ENCODE data around the gene VPREB3. TPM values are rescaled to one million over a fixed set of nuclear protein-coding genes. Genes with fewer than 3 reads are reported as not detected.
"Not testable (repeated sequence)": the region's sequence is repeated elsewhere in the genome, so short reads cannot be mapped to it uniquely, and the experiment has no call there.

Gene VPREB3
- total and polyA plus RNA-seq, 2 donors from 2014 or later, result 1.0 to 1.3 TPM

GRCh38 chr22:23737696-23738095 lies 16.5 kb downstream of the VPREB3 start:
- intact Hi-C loops (cut with DNase I), result no loop called here
- no peak for FAIRE-seq
- no peak for TF ChIP-seq CTCF (IDR thresholded peaks at IDR 0.05; ENCODE audit: borderline replicate concordance, extremely low read depth, insufficient read depth)

GRCh38 chr22:23728108-23728507 lies 26.1 kb downstream of the VPREB3 start:
- H3K4me3 ChIP-seq (ENCODE audit: low read length in 3 of 3); H3K9ac ChIP-seq (ENCODE audit: low read length in 3 of 3); H3K36me3 ChIP-seq (ENCODE audit: control insufficient read depth in 2 of 3, insufficient read depth in 3 of 3, low read length in 3 of 3); H3K27me3 ChIP-seq (ENCODE audit: control insufficient read depth, insufficient read depth, low read length); intact Hi-C loops (cut with DNase I); FAIRE-seq; H3K4me1 ChIP-seq (ENCODE audit: control insufficient read depth in 2 of 3, insufficient read depth in 2 of 3, low read depth in 1 of 3, low read length in 3 of 3); H3K9me3 ChIP-seq (ENCODE audit: control insufficient read depth in 2 of 3, insufficient read depth in 1 of 3, low read length in 3 of 3); H3K27ac ChIP-seq (ENCODE audit: low read depth in 2 of 2, low read length in 2 of 2): not testable (repeated sequence)
- peak in 1 of 5 donors; percentile 10 for DNase-seq

More at GRCh38 chr22:23737696-23738095, 16.5 kb downstream of the VPREB3 start:
- DNase-seq, result no peak
- Histone ChIP-seq H3K27me3 (ENCODE audit: control insufficient read depth, insufficient read depth, low read length) (no peaks in the 10 kb centered on the region), H3K4me3 (ENCODE audit: low read length in 3 of 3) (no peak overlapping the region), H3K9me3 (ENCODE audit: control insufficient read depth in 2 of 3, insufficient read depth in 1 of 3, low read length in 3 of 3) (no peaks in the 10 kb centered on the region), H3K9ac (ENCODE audit: low read length in 3 of 3) (no peak overlapping the region), H3K27ac (ENCODE audit: low read depth in 2 of 2, low read length in 2 of 2) (no peak overlapping the region), H3K36me3 (ENCODE audit: control insufficient read depth in 2 of 3, insufficient read depth in 3 of 3, low read length in 3 of 3) (peaks cover 0 to 5% (median 0%) of the 10 kb centered on the region in 3 donors), H3K4me1 (ENCODE audit: control insufficient read depth in 2 of 3, insufficient read depth in 2 of 3, low read depth in 1 of 3, low read length in 3 of 3) (no peaks in the 10 kb centered on the region)

- no peak for TF ChIP-seq CTCF (IDR thresholded peaks at IDR 0.05; ENCODE audit: borderline replicate concordance, extremely low read depth, insufficient read depth)
- H3K4me3 ChIP-seq (ENCODE audit: low read length in 3 of 3), result no peak overlapping the region
- intact Hi-C loops (cut with DNase I), result no loop called here
- H3K36me3 ChIP-seq (ENCODE audit: control insufficient read depth in 2 of 3, insufficient read depth in 3 of 3, low read length in 3 of 3), result no peaks in the 10 kb centered on the region
- no peaks in the 10 kb centered on the region for H3K27me3 ChIP-seq (ENCODE audit: control insufficient read depth, insufficient read depth, low read length)
- no peaks in the 10 kb centered on the region for H3K4me1 ChIP-seq (ENCODE audit: control insufficient read depth in 2 of 3, insufficient read depth in 2 of 3, low read depth in 1 of 3, low read length in 3 of 3)
- H3K27ac ChIP-seq (ENCODE audit: low read depth in 2 of 2, low read length in 2 of 2), result no peak overlapping the region
- no peak overlapping the region for H3K9ac ChIP-seq (ENCODE audit: low read length in 3 of 3)
- H3K9me3 ChIP-seq (ENCODE audit: control insufficient read depth in 2 of 3, insufficient read depth in 1 of 3, low read length in 3 of 3), result no peaks in the 10 kb centered on the region
- DNase-seq (no peak), FAIRE-seq (no peak)
Observed at GRCh38 chr22:23722724-23723123, 31.5 kb downstream of the VPREB3 start.

- H3K27me3 ChIP-seq (ENCODE audit: control insufficient read depth, insufficient read depth, low read length), result no peaks in the 10 kb centered on the region
- intact Hi-C loops (cut with DNase I), result no loop called here
- H3K9ac ChIP-seq (ENCODE audit: low read length in 3 of 3), result no peak overlapping the region
- peak in 2 of 5 donors; percentile 9 to 10 for DNase-seq
- TF ChIP-seq CTCF (IDR thresholded peaks at IDR 0.05; ENCODE audit: borderline replicate concordance, extremely low read depth, insufficient read depth), result no peak
- no peaks in the 10 kb centered on the region for H3K36me3 ChIP-seq (ENCODE audit: control insufficient read depth in 2 of 3, insufficient read depth in 3 of 3, low read length in 3 of 3)
- peaks cover 0 to 4% (median 0%) of the 10 kb centered on the region in 3 donors for H3K4me1 ChIP-seq (ENCODE audit: control insufficient read depth in 2 of 3, insufficient read depth in 2 of 3, low read depth in 1 of 3, low read length in 3 of 3)
- no peak for FAIRE-seq
- H3K9me3 ChIP-seq (ENCODE audit: control insufficient read depth in 2 of 3, insufficient read depth in 1 of 3, low read length in 3 of 3), result no peaks in the 10 kb centered on the region
- no peak overlapping the region for H3K4me3 ChIP-seq (ENCODE audit: low read length in 3 of 3)
- H3K27ac ChIP-seq (ENCODE audit: low read depth in 2 of 2, low read length in 2 of 2), result no peak overlapping the region
Observed at GRCh38 chr22:23722160-23722559, 32.1 kb downstream of the VPREB3 start.
